A549 (cell line): Measurements from ENCODE around the gene RNF167. TPM values are rescaled to one million over a fixed set of nuclear protein-coding genes. Genes with fewer than 3 reads are reported as not detected.
A peak's percentile ranks its signal among the peaks of the same experiment; 100 is the strongest.

Experiments
- CBX2 ChIP-seq: fragments of 200-600 bp; sonication (generic); IDR thresholded peaks from 2 replicates; pipeline ENCODE4 v1.6.1; 2016; ENCODE audit warnings: low read depth, mild to moderate bottlenecking, borderline replicate concordance
- CEBPB ChIP-seq, 2 experiments: fragments of >200 bp in 1 of 2; sonication (Bioruptor Twin) in 1 of 2; formaldehyde crosslinking in 1 of 2; IDR thresholded peaks; 2 replicates each; pipeline ENCODE4 v1.6.1; 2012 to 2016
- EHF ChIP-seq: fragments of 250-450 bp; sonication (Bioruptor Pico); IDR thresholded peaks from 2 replicates; pipeline ENCODE4 v1.5.0; 2020; ENCODE audit warnings: mild to moderate bottlenecking
- EHMT2 ChIP-seq: fragments of 200-600 bp; sonication (generic); IDR thresholded peaks from 2 replicates; pipeline ENCODE4 v1.6.1; 2016; ENCODE audit warnings: antibody characterized with exemption, low read depth, mild to moderate bottlenecking, moderate library complexity
- FOSB ChIP-seq: fragments of 250-450 bp; sonication (Bioruptor Pico); IDR thresholded peaks from 2 replicates; pipeline ENCODE4 v1.5.0; 2020; ENCODE audit warnings: mild to moderate bottlenecking, moderate library complexity
- FOSL2 ChIP-seq, 2 experiments: fragments of 450-650 bp in 1 of 2; fragments of >200 bp in 1 of 2; sonication (Bioruptor Twin) in 1 of 2; formaldehyde crosslinking; IDR thresholded peaks; 2 replicates each; pipeline versions ENCODE4 v1.5.0 to v1.6.1; 2016 to 2020; ENCODE audit warnings: mild to moderate bottlenecking in 1 of 2, moderate library complexity in 1 of 2
- GATA3 ChIP-seq: IDR thresholded peaks from 2 replicates; pipeline ENCODE4 v1.6.1; 2012; ENCODE audit warnings: borderline replicate concordance
- HEYL ChIP-seq: fragments of 250-450 bp; sonication (Bioruptor Pico); IDR thresholded peaks from 2 replicates; pipeline ENCODE4 v1.8.0; 2021; ENCODE audit warnings: mild to moderate bottlenecking, moderate library complexity
- HOXA7 ChIP-seq: fragments of 250-450 bp; sonication (Bioruptor Pico); IDR thresholded peaks from 2 replicates; pipeline ENCODE4 v1.5.0; 2020; ENCODE audit warnings: mild to moderate bottlenecking, moderate library complexity
- HOXB5 ChIP-seq: fragments of 250-450 bp; sonication (Bioruptor Pico); IDR thresholded peaks from 2 replicates; pipeline ENCODE4 v1.5.0; 2020; ENCODE audit warnings: mild to moderate bottlenecking, moderate library complexity
- KDM1A ChIP-seq: fragments of 200-600 bp; sonication (generic); IDR thresholded peaks from 2 replicates; pipeline ENCODE4 v1.6.1; 2016; ENCODE audit warnings: low read depth, mild to moderate bottlenecking
- MAFK ChIP-seq: fragments of 450-650 bp; IDR thresholded peaks from 2 replicates; pipeline ENCODE4 v1.6.1; 2014; ENCODE audit not compliant: partially characterized antibody
- MAZ ChIP-seq: fragments of 150-350 bp; IDR thresholded peaks from 2 replicates; pipeline ENCODE4 v1.6.1; 2014; ENCODE audit warnings: antibody characterized with exemption, low read depth, low read length, borderline replicate concordance
- MYC ChIP-seq: IDR thresholded peaks from 2 replicates; pipeline ENCODE4 v1.6.1; 2012; ENCODE audit warnings: mild to moderate bottlenecking, inconsistent platforms, low read length, improper control_type of control experiment, borderline replicate concordance
- PHF8 ChIP-seq: fragments of 200-600 bp; sonication (generic); IDR thresholded peaks from 2 replicates; pipeline ENCODE4 v1.6.1; 2016; ENCODE audit warnings: low read depth, mild to moderate bottlenecking, antibody characterized with exemption, moderate library complexity, borderline replicate concordance
- POLR2AphosphoS2 ChIP-seq: conservative IDR thresholded peaks from 2 replicates; pipeline ENCODE4 v1.6.1; 2012; ENCODE audit warnings: low read length, improper control_type of control experiment, inconsistent platforms
- RAD21 ChIP-seq, 2 experiments: fragments of >200 bp in 1 of 2; sonication (Bioruptor Twin) in 1 of 2; formaldehyde crosslinking in 1 of 2; IDR thresholded peaks in 1 of 2; conservative IDR thresholded peaks in 1 of 2; 2 replicates in 1 of 2; 3 replicates in 1 of 2; pipeline ENCODE4 v1.6.1; 2012 to 2018; ENCODE audit warnings: inconsistent platforms in 1 of 2
- RARB ChIP-seq: fragments of 250-450 bp; sonication (Bioruptor Pico); IDR thresholded peaks from 2 replicates; pipeline ENCODE4 v1.8.0; 2021; ENCODE audit warnings: mild to moderate bottlenecking, moderate library complexity
- RFX5 ChIP-seq: fragments of 450-650 bp; IDR thresholded peaks from 2 replicates; pipeline ENCODE4 v1.7.1; 2014; ENCODE audit warnings: antibody characterized with exemption, mild to moderate bottlenecking, moderate library complexity
- RNF2 ChIP-seq: fragments of 200-600 bp; sonication (generic); IDR thresholded peaks from 2 replicates; pipeline ENCODE4 v1.6.1; 2016; ENCODE audit warnings: low read depth, mild to moderate bottlenecking, antibody characterized with exemption, moderate library complexity, borderline replicate concordance
- TP53 ChIP-seq: fragments of 250-450 bp; sonication (Bioruptor Pico); IDR thresholded peaks from 2 replicates; pipeline ENCODE4 v1.5.0; 2021; ENCODE audit warnings: mild to moderate bottlenecking, moderate library complexity
- ZC3H11A ChIP-seq: fragments of 450-650 bp; IDR thresholded peaks from 2 replicates; pipeline ENCODE4 v1.6.1; 2014; ENCODE audit warnings: antibody characterized with exemption, mild to moderate bottlenecking
- ZNF302 ChIP-seq: fragments of 250-450 bp; sonication (Bioruptor Pico); IDR thresholded peaks from 2 replicates; pipeline ENCODE4 v1.9.0; 2021; ENCODE audit warnings: inconsistent platforms, mild to moderate bottlenecking, moderate library complexity
- polyA plus RNA-seq, 4 experiments: library from polyadenylated mRNA; depleted of rRNA in 3 of 4; stranded (reverse); fragments of >200 nt; fragmentation: RNase III in 1 of 4; extraction: RNeasy Plus Mini Kit Qiagen cat#74134 plus additional on column Dnase treatment in 1 of 4; gene quantifications; 2 replicates in 3 of 4; 3 replicates in 1 of 4; pipeline ENCODE4 v1.2.3, GENCODE V29; 2011 to 2017
- TF ChIP-seq, protein P1 (sequence below): fragments of 150-350 bp; IDR thresholded peaks from 2 replicates; pipeline ENCODE4 v1.6.1; 2014; ENCODE audit warnings: low read depth, mild to moderate bottlenecking, low read length
- TF ChIP-seq, protein P2 (sequence below): fragments of >200 bp; sonication (Bioruptor Twin); formaldehyde crosslinking; IDR thresholded peaks from 3 replicates; pipeline ENCODE4 v1.6.1; 2016
- TF ChIP-seq, protein P3 (sequence below): fragments of 200-600 bp; sonication (generic); IDR thresholded peaks from 2 replicates; pipeline ENCODE4 v1.6.1; 2016; ENCODE audit warnings: antibody characterized with exemption, mild to moderate bottlenecking, moderate library complexity
- TF ChIP-seq, protein P4 (sequence below): IDR thresholded peaks from 2 replicates; pipeline ENCODE4 v1.6.1; 2012
- TF ChIP-seq, protein P5 (sequence below): fragments of >200 bp; sonication (Bioruptor Twin); formaldehyde crosslinking; IDR thresholded peaks from 3 replicates; pipeline ENCODE4 v1.5.1; 2016
- TF ChIP-seq, protein P6 (sequence below): IDR thresholded peaks from 2 replicates; pipeline ENCODE4 v1.6.1; 2012

The RNF167 gene
- polyA plus RNA-seq, 2 of the 4 experiments (the other 2 are of a cell fraction), result 86.4 to 98.7 TPM

DNA sequence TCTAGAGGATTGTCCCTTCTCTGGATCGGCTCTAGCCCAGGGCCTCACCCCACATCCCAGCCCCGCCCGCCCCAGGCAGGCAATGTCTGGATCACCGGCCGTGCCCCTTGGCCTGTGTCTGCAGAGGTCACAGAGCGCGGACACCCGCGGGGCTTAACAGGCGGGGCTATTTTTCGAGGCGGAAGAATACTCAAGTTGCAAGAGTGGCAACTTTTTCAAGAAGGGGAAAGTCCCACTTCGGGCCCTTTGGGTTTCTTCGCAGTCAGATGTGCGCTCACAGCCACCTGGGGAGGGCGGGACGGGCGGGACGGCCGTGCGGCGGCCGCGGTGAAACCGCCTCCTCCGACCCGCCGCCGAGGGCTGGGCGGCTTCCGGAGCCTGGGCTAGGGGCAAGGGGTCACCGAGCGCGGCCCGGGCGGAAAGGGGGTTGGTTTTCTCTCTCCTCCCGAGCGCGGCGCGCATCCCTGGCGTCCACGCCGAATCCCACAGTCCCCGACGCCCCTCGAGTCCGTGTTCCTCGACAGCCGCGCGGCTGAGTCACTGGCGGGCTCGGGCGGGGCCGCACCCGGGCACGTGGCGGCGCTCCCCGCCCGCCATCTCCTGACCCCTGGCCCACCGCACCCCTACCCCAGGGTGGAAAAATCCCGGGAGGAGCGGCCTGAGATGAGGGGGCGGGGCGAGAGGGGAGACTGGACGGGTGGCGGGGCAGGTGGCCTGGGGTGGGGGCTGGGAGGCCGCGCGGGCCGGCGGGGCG lies 9.4 kb downstream of the RNF167 start (continued):
- TF ChIP-seq HOXB5 (CRISPR knock-in tag), result peak; percentile 80; the same call in 1 of the 2 replicates
- TF ChIP-seq HEYL, result no peak
- 0 out of 2 replicates have a peak, but pooled peaks have one; percentile 12 for TF ChIP-seq GATA3
- TF ChIP-seq RARB (CRISPR knock-in tag), result peak; percentile 9
- TF ChIP-seq TP53 (CRISPR knock-in tag), result no peak
- TF ChIP-seq CEBPB (IDR thresholded peaks at IDR 0.05), result 0 out of 4 replicates have a peak, but pooled peaks of 1 of the 2 experiments have one; percentile 9
- no peak for TF ChIP-seq KDM1A
- TF ChIP-seq, protein P1, sequence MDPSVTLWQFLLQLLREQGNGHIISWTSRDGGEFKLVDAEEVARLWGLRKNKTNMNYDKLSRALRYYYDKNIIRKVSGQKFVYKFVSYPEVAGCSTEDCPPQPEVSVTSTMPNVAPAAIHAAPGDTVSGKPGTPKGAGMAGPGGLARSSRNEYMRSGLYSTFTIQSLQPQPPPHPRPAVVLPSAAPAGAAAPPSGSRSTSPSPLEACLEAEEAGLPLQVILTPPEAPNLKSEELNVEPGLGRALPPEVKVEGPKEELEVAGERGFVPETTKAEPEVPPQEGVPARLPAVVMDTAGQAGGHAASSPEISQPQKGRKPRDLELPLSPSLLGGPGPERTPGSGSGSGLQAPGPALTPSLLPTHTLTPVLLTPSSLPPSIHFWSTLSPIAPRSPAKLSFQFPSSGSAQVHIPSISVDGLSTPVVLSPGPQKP, result no peak
- peak; percentile 12; the same call in 1 of the 2 replicates for TF ChIP-seq MAZ
- no peak for TF ChIP-seq ZC3H11A
- no peak for TF ChIP-seq RFX5
- no peak for TF ChIP-seq CBX2
- TF ChIP-seq EHMT2, result no peak
- no peak for TF ChIP-seq FOSL2 (IDR thresholded peaks at IDR 0.05)
- peak; percentile 83 for TF ChIP-seq FOSL2 (CRISPR knock-in tag; IDR thresholded peaks at IDR 0.05)
- peak; percentile 69; the same call in 1 of the 2 replicates for TF ChIP-seq HOXA7 (CRISPR knock-in tag)
- no peak for TF ChIP-seq EHF
- TF ChIP-seq PHF8, result 0 out of 2 replicates have a peak, but pooled peaks have one; percentile 4
- no peak for TF ChIP-seq FOSB (CRISPR knock-in tag)
- TF ChIP-seq, protein P2, sequence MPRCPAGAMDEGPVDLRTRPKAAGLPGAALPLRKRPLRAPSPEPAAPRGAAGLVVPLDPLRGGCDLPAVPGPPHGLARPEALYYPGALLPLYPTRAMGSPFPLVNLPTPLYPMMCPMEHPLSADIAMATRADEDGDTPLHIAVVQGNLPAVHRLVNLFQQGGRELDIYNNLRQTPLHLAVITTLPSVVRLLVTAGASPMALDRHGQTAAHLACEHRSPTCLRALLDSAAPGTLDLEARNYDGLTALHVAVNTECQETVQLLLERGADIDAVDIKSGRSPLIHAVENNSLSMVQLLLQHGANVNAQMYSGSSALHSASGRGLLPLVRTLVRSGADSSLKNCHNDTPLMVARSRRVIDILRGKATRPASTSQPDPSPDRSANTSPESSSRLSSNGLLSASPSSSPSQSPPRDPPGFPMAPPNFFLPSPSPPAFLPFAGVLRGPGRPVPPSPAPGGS, result 0 out of 3 replicates have a peak, but pooled peaks have one; percentile 39
- no peak for TF ChIP-seq ZNF302 (CRISPR knock-in tag)
- TF ChIP-seq, protein P3, sequence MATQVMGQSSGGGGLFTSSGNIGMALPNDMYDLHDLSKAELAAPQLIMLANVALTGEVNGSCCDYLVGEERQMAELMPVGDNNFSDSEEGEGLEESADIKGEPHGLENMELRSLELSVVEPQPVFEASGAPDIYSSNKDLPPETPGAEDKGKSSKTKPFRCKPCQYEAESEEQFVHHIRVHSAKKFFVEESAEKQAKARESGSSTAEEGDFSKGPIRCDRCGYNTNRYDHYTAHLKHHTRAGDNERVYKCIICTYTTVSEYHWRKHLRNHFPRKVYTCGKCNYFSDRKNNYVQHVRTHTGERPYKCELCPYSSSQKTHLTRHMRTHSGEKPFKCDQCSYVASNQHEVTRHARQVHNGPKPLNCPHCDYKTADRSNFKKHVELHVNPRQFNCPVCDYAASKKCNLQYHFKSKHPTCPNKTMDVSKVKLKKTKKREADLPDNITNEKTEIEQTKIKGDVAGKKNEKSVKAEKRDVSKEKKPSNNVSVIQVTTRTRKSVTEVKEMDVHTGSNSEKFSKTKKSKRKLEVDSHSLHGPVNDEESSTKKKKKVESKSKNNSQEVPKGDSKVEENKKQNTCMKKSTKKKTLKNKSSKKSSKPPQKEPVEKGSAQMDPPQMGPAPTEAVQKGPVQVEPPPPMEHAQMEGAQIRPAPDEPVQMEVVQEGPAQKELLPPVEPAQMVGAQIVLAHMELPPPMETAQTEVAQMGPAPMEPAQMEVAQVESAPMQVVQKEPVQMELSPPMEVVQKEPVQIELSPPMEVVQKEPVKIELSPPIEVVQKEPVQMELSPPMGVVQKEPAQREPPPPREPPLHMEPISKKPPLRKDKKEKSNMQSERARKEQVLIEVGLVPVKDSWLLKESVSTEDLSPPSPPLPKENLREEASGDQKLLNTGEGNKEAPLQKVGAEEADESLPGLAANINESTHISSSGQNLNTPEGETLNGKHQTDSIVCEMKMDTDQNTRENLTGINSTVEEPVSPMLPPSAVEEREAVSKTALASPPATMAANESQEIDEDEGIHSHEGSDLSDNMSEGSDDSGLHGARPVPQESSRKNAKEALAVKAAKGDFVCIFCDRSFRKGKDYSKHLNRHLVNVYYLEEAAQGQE, result no peak
- TF ChIP-seq, protein P4, sequence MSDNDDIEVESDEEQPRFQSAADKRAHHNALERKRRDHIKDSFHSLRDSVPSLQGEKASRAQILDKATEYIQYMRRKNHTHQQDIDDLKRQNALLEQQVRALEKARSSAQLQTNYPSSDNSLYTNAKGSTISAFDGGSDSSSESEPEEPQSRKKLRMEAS, result peak; percentile 99
- TF ChIP-seq, protein P5, sequence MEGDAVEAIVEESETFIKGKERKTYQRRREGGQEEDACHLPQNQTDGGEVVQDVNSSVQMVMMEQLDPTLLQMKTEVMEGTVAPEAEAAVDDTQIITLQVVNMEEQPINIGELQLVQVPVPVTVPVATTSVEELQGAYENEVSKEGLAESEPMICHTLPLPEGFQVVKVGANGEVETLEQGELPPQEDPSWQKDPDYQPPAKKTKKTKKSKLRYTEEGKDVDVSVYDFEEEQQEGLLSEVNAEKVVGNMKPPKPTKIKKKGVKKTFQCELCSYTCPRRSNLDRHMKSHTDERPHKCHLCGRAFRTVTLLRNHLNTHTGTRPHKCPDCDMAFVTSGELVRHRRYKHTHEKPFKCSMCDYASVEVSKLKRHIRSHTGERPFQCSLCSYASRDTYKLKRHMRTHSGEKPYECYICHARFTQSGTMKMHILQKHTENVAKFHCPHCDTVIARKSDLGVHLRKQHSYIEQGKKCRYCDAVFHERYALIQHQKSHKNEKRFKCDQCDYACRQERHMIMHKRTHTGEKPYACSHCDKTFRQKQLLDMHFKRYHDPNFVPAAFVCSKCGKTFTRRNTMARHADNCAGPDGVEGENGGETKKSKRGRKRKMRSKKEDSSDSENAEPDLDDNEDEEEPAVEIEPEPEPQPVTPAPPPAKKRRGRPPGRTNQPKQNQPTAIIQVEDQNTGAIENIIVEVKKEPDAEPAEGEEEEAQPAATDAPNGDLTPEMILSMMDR, result no peak
- TF ChIP-seq MAFK, result no peak
- TF ChIP-seq RAD21 (conservative IDR thresholded peaks at IDR 0.05 in 1 of 2, IDR thresholded peaks at IDR 0.05 in 1 of 2), result no peak
- TF ChIP-seq, protein P6, sequence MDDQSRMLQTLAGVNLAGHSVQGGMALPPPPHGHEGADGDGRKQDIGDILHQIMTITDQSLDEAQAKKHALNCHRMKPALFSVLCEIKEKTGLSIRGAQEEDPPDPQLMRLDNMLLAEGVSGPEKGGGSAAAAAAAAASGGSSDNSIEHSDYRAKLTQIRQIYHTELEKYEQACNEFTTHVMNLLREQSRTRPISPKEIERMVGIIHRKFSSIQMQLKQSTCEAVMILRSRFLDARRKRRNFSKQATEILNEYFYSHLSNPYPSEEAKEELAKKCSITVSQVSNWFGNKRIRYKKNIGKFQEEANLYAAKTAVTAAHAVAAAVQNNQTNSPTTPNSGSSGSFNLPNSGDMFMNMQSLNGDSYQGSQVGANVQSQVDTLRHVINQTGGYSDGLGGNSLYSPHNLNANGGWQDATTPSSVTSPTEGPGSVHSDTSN, result no peak; the same call in 1 of the 2 replicates
- TF ChIP-seq MYC, result peak; percentile 98
- no peak for TF ChIP-seq RNF2
- TF ChIP-seq POLR2AphosphoS2, result no peak
